Activated naive CD4-positive, alpha-beta T cell treated with anti-CD3 and anti-CD28 coated beads, Interleukin-2, amount 50 U/mL, for 16 hours (primary cell): Measurements from ENCODE around the gene LRRC63.
"Not testable (repeated sequence)": the region's sequence is repeated elsewhere in the genome, so short reads cannot be mapped to it uniquely, and the experiment has no call there.

Experiments
- DNase-seq: peaks from one replicate; pipeline ENCODE4 v3.0.0-alpha.2; 2020

The LRRC63 gene

DNA sequence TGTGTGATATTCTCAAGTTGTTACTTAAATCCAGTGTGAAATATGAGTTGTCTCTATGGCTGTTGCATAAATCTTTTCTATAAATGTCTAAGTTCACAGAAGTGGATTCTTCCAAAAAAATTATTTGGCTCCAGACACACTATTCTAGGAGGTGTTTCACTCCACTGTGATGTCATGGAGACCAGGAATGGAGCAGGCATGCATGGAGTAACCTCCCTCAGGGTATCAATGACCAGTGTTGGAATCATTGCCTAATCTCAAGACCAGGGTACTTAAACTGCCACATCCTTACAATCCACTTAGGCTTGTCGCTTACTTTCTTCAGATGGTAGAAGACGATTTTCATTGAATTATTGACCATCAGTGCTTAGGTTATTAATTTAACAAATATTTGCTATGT lies 55.4 kb downstream of the LRRC63 start:
- DNase-seq, result no peak

DNA sequence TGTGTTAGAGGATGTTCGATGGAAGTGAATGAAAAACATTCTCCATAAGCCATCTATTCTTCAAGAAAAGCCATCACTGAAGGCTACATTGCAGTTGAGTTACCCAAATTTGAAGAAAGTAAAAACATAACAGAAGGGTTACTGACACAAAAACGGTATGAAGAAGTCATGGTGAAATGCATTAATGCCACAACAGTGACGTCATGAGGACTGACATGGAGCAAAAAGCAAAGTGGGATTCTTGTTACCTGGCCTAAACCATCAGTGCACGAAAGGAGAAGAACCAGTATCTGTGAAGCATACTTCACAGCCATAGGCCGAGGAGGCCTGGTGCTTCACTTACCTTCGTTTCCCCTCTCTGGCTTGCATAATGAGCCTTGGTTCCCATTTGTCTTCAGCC lies 58.7 kb downstream of the LRRC63 start:
- DNase-seq, result no peak

DNA sequence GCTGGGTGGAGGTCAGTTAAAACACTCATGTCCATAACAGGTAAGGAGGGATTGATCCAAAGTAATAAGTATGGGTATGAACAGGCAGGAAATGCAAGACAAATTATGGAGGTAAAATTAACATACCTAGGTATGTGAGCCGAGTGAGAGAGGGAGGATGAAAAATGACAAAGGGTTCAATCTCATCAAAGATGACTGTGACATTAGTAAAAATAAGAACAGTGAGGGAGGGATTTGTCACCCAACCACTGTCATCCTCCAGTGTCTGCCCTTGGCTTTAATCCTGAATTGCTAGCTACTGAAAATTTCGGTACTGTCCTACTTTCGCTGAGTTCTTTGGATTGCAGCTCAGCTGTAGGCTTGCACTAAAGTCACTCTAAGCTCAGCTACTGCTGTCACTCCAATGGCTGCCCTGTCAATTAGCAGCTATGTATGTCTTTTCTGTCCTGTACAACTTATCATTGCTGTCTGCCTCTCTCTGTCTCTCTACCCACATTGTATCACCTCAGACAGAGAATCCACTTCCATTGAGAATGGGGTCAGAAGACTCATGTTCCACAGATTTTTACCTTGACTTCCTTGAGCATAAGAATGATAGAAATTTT lies 62.5 kb downstream of the LRRC63 start:
- DNase-seq, result no peak

DNA sequence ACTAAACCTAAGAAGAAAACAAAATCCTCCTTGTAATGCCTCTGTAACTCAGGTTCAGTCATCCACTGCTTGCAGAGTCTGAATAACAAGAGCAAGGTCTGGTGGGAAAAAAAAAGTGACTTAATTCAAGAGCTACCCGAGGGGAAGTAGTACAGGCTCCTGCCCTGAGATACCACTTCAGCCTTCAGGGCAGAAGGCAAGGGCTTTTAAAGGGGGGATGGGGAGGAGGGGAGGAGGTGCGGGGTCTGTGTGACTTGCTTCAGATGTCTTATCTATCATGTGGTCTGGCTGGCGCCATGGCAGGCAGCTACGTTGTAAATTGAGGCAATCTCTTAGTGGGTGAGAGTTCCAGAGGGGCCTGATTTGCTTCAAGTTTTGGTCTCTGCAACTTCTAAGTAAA lies 66.7 kb downstream of the LRRC63 start:
- no peak for DNase-seq

DNA sequence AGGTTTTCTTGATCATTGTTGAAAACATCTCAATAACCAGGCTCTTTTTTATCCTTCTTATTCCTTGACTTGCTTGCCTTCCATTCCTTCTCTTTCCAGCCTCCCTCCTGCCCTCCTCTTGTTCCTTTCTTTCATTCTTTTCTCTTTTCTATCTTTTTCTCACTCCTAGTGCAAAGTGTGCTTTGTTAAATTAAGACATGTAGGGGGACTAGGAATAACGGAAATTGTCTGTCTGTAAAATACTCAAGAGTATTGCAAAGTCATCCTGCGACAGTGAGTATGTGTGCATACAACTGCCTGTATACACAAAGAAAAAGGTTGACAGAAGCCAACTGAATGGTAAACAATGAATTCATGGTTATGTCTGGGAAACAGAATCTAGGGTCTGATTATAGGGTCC lies 70.1 kb downstream of the LRRC63 start:
- DNase-seq, result no peak

DNA sequence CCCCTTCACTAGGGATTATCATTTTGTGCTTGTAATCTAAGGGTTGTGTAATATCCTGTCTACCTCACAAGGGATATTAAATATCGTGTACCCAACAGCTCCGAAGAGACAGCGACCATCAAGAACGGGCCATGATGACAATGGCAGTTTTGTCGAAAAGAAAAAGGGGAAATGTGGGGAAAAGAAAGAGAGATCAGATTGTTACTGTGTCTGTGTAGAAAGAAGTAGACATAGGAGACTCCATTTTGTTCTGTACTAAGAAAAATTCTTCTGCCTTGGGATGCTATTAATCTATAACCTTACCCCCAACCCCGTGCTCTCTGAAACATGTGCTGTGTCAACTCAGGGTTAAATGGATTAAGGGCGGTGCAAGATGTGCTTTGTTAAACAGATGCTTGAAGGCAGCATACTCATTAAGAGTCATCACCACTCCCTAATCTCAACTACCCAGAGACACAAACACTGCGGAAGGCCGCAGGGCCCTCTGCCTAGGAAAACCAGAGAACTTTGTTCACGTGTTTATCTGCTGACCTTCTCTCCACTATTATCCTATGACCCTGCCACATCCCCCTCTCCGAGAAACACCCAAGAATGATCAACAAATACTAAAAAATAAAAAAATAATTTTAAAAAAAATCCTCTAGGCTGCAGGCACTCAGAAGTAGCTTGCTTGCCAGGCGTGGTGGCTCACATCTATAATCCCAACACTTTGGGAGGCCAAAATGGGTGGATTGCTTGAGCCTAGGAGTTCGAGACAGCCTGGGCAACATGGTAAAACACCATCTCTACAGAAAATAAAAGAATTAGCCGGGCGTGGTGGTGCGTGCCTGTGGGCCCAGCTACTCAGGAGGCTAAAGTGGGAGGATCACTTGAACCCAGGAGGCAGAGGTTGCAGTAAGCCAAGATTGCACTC lies 72.4 kb downstream of the LRRC63 start:
- DNase-seq, result not testable (repeated sequence)

DNA sequence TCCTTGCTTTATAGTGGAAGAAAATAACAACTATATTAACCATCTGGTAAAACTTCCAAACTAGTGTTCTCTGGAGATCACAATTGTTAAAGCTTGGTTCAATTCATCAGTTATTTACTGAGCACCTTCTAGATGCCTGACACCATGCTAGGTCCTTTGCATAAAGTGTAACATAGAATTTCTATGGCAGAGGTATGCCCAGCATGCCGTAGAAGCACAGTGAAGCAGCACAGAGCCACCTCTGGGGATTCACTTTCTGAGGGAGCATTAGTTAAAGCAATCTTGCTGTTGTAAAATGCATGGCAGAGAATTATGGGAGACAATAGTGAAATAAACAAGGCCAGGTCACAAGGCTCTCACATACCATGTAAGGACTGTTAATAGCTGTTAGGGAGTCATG lies 75.2 kb downstream of the LRRC63 start:
- no peak for DNase-seq

DNA sequence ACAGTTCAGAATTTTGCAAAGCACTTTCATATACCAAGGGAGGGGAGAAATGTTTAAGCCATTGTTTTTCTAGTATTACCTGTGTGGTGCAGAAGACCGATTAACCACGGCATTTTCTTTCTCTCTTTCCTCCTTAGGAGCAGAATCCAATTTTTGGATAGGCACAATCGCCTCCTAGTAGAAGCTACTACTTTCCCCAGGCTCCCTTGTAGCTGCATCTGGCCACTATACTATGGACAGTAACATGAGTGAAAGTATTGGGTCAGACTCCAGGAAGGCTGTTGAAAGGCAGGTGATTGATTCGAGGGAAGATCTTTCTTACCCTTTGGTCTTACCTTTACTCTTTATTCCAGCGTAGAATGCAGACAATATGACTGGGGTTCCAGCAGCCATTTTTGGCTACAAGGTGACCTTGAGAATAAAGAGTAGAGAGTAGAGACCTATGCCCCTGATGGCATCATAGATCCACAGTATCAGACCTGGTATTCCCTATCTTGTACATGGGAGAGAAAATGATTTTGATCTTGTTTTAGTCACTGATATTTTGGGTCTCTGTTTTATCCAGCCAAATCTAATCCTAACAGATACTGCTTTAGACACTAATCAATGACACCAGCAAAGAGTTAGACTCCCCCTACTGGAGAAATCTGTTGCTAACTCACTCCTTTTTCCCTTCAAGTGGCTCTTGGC lies 77.0 kb downstream of the LRRC63 start:
- DNase-seq, result no peak

DNA sequence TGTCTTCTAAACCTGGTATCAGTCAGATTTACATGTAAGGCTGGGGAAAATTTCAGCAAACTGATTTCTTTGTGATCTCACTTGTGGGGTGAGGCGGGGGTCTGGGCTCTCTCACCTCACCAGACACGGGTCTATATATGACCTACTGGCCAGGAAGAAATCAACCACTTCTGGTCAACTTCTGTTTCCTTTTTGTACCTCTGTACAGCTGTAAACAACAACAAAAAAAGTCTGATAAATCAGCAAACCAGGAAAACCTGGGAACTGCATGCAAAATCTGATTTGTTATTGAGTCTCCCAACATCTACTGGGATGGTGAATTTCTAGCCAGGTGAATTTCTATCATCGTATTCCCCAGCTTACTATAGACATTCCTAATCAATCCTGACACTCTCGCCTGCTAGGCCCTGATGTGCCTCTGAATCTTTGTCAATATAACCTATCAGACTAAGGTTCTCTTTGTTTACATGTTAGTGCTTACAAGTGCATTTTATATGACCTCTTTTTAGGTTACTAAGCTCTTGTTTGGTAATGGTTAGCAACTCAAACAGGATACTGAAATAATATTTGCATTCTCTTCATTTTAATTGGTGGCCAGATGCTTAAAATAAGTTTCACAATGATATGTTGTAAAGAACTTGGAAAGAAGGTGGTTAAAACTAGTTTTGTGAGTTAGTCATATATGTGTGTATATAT lies 77.7 kb downstream of the LRRC63 start:
- DNase-seq, result no peak

DNA sequence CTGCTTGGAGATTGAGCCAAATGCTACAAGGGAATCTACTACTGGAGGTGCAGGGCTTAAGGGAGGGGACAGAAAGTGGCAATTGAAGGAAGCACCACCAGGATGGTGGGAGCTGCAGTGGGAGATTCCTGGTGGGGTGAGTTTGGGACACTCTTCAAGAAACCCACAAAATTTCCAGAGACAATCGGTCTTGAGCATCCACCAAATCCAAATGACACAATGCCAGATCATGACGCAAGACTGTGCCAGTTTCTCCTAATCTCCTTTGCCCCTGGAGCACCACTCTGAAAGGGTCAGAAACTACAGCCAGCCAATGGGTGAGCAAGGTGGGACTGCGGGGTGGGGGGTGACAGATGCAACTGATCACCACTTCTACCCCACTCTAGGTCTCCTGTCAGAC lies 78.7 kb downstream of the LRRC63 start:
- DNase-seq, result no peak

DNA sequence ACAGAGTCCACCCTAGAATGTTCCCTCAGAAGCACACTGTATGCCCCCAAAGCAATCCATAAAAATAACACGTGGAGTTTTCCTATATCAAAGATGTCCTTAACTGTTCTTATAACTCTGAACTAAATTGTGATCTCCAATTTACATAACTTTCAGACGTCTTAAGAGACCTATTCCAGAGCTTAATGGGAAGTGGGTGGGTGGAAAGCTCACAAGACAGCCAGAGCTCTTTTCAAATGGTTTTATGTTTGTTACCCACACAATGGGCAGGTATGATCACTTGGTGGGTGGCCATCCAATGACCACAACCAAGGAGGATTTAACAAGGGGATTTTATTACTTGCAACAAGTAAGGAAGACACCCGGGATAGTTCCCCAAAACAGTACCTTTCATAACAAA lies 81.7 kb downstream of the LRRC63 start:
- no peak for DNase-seq

DNA sequence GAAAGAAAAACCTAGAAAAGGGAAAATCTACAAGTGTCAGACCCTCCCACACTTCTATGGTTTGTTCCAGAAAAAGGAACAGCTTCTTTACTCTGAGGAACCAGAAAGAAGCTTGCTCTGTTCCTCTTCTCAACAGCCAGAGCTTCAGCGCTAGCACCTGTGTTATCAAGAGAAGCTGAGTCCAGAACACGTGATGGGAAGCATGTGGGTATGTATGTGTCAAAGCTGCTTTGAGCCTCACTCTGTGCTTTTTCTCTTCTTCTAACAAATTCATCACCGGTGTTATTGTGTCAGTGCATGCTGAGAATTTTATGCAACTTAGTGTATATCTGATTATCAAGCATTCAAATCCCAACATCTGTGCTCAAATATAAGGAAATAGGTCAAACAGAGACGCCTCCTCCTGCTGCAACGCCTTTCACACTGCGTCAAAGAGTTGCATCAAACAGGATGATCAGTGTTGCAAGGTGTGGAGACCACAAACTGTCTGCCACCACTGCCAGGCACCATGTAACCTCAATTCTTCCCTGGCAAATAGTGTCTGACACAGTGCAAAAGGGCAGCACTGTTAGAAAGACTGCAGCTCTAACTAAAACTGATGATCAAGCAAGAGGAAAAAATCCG lies 83.9 kb downstream of the LRRC63 start:
- DNase-seq, result peak; percentile 31

DNA sequence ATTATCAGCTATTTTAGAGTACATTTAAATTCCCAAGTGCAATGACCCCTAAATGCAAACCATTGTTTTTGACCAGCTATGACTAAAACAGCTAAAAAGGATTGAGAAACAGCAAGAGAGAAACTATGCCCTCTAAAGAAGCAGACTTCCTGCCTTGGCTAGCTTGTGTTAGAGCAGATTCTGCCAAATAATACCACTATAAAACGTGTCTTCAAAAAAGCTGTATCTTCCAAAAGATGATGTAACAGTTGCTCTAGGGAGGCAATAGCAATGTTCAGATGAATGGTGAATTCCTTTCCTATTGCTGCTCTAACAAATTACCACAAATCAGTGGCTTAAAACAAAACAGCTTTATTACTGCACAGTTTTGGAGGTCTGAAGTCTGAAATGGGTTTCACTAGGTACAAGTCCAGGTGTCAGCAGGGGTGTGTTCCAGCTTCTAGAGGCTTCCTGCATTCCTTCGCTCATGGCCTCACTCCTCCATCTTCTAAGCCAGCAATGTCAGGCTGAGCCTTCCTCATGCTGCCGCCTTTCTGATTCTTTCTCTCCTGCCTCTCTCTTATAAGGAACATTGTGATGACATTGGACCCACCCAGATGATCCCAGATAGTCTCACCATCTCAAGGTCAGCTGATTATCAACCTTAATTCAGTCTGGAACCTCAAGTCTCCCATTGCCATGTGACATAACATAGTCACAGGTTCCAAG lies 84.5 kb downstream of the LRRC63 start:
- DNase-seq, result no peak

DNA sequence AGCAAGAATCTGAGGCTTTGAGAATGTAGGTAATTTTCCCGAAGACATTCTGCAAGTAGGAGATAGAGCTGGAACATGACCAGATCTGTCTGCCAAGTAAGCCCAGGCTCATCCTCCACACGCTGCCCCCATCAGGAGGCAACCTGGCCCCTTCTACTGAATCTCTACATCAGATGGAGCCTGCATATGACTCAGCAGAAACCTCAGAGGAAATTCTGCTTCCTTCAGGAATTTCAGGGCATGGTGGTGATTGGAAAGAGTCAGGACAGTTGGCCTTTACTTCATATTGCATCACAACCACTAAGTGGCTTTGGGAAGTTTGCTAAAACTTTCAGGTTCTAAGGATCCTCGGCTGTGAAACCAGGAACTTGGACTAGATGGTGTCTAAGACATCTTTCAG lies 85.2 kb downstream of the LRRC63 start:
- no peak for DNase-seq

DNA sequence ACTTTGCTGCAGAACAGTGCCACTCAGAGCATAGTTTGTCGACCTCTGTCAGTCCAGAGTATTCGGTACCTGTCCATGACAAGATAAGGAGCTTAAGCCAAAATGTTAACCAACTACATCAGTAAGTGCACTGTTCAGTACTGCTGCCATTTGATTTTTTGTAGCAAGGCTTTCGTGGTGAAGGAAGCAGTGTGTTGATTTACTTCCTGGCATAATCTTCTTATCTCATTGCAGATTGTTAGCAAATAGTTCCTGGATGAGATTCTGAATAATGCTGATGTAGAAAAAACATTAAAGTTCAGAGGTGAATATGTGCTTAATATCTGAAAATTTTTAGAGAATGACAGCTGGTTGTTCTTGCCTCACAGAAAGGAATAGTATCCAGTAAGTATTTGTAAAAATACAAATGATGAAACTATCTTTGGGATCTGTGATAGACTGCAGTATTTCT lies 85.7 kb downstream of the LRRC63 start:
- DNase-seq, result no peak

DNA sequence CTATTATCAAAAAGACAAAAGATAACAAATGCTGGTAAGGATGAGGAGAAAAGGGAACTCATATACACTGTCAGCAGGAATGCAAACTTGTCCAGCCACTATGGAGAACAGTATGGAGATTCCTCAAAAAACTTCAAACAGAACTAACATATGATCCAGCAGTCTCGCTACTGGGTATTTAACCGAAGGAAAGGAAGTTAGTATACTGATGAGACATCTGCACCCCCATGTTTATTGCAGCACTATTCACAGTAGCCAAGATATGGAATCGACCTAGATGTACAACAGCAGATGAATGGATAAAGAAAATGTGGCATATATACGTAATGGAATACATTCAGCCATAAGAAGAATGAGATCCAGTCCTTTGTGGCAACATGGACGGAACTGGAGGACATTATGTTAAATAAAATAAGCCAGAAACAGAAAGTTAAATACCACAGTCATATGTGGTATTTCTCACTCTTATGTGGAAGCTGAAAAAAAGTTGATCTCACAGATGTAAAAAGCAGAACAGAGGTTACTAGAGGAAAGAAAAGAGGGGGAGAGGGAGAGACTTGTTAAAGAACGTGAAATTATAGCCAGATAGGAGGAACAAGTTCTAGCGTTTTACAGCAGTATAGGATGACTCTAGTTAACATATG lies 92.1 kb downstream of the LRRC63 start:
- DNase-seq, result no peak

DNA sequence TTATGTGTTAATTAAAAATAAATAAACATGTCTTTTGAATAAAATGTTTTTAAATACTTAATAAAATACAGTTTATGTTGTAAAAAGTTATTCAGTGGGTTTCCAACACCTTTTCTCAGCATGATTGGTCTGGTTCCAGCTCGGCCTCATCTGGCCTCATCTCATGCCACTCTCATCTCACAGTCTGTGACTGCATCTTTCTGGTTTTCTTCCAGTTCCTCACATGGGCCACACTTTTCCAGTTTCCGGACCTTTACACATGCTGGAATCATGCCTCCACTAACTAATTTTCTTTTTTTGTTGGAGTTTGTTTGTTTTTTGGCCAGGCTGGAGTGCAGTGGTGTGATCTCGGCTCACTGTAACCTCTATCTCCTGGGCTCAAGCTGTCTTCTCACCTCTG lies 92.8 kb downstream of the LRRC63 start:
- no peak for DNase-seq

DNA sequence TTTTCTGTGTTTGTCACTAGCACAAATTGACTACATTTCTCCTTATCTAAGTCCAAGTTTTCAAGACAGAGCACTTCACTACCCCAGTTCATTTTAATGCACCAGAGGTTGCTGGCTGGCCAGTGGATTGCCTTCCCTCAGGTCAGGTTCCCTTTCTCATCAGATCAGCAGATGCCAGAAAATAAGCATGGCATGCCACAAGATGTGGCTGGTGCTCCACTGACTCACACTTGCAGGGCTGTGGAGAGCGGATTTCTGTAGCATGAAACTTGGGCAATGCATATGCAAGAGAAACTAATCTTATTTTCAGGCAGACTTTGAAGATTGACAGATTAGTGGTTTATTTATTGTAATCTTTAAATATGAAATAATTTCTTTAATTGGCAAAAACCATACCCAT lies 95.8 kb downstream of the LRRC63 start:
- no peak for DNase-seq

DNA sequence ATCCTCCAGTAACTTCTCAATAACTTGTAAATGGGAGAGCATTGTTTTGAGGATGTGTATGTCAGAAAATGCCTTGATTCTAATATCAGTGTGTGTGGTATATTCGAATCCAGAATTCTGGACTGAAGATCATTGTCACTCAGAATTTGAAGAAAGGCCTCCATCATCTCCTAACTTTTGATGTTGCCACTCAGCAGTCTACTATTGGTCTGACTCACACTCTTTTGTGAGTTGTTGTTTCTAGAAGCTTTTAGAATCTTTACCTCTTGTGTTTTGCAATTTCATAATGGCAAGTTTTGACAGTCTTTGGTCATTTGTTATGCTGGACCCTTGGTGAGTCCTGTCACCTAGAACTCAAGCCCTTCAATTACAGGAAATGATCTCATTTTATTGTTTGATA lies 98.3 kb downstream of the LRRC63 start:
- DNase-seq, result no peak

DNA sequence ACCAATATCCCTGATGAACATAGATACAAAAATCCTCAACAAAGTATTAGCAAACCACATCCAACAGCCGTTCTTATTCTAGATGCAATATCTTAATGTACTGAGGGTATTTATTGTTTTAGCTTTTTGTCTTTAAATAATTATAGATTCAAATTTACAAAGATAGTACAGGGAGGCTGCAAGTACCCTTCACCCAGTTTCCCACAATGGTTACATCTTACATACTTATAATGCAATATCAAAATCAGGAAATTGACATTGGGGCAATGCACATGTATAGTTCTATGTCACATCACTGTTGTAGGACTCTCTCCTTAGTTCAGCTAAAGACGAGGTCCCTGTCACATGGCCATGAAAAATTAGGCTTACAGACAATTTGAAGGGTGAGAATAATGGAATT lies 99.5 kb downstream of the LRRC63 start:
- no peak for DNase-seq

DNA sequence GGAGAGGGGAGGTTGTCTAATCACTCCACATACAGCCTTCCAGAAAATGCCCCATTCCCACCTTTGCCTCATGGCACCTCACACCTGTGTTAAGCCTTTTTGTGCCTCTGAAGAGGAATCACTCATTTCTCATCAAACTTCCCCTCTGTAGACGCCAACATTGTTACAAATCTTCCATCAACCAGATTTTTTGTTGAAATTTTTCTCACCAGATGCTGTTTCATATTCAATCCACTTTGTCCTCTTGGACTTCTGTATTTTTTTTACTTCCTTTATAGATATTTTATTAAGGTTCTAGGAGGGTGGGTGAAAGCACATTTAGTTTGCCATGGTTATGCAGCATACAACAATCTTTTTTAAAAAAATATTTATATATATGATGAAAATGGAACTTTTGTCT lies 101.3 kb downstream of the LRRC63 start:
- no peak for DNase-seq
